D721Med (cell line): ENCODE results near the gene PADI2.

ENCODE experiments used
- DNase-seq: peaks from one replicate; pipeline ENCODE4 v3.0.0; 2011; ENCODE audit warnings: low spot score; ENCODE audit not compliant: insufficient read length
- FAIRE-seq: peaks from 2 replicates; lab custom pipeline; 2011; peaks lifted over from hg19 to GRCh38; lab: Jason Lieb, UNC
- TF ChIP-seq, protein P1 (sequence below): IDR thresholded peaks from 2 replicates; pipeline ENCODE4 v1.5.1; 2012; ENCODE audit warnings: mild to moderate bottlenecking, control low read depth; ENCODE audit not compliant: insufficient read depth; ENCODE audit errors: missing control alignments

The PADI2 gene

GRCh38 chr1:17116643-17117042 lies 2.6 kb downstream of the PADI2 start:
- TF ChIP-seq, protein P1, sequence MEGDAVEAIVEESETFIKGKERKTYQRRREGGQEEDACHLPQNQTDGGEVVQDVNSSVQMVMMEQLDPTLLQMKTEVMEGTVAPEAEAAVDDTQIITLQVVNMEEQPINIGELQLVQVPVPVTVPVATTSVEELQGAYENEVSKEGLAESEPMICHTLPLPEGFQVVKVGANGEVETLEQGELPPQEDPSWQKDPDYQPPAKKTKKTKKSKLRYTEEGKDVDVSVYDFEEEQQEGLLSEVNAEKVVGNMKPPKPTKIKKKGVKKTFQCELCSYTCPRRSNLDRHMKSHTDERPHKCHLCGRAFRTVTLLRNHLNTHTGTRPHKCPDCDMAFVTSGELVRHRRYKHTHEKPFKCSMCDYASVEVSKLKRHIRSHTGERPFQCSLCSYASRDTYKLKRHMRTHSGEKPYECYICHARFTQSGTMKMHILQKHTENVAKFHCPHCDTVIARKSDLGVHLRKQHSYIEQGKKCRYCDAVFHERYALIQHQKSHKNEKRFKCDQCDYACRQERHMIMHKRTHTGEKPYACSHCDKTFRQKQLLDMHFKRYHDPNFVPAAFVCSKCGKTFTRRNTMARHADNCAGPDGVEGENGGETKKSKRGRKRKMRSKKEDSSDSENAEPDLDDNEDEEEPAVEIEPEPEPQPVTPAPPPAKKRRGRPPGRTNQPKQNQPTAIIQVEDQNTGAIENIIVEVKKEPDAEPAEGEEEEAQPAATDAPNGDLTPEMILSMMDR = no peak
- DNase-seq (no peak), FAIRE-seq (no peak)

- FAIRE-seq = no peak
- DNase-seq = no peak
- TF ChIP-seq, protein P1 = no peak
These were observed 5.3 kb downstream of the PADI2 start for GRCh38 chr1:17113963-17114362.

DNA sequence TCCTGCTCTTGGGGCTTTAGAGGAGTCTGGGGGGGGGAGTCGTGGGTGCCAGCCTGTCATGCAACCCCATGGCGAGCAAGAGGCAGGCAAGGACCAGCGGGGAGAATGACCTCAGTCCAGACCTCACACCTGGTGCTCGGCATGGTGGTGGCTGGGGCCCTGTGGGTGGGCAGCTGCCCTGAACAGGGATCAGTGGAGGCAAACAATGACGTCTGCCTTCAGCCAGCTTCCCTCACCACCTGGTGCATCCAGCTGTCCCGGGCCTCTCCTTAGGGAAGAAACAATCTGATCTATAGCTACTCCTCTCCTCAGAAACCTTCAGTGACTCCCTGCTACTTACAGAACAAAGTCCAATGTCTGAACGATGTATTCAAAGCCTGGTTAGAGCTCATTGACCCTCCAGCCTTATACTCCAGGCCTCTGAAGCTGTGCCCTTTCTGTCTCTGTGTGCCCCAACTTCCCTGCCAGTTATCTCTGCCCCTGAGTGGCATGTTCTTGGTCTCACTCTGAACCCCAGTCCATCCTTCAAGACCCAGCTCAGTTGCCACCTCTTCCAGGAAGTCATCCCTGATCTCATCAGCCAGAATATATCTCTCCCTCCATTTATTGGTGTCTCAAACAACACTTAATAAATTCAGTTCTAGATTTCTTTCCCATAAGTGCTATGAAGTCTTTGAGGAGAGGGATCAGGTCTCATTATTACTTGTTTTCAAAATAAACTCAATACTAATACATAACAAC lies 6.6 kb downstream of the PADI2 start:
- FAIRE-seq (no peak), DNase-seq (no peak)
- TF ChIP-seq, protein P1 = no peak

GRCh38 chr1:17112076-17112475 lies 7.2 kb downstream of the PADI2 start:
- no peak for FAIRE-seq
- TF ChIP-seq, protein P1 = no peak
- DNase-seq = no peak

GRCh38 chr1:17110555-17110926 lies 8.7 kb downstream of the PADI2 start:
- TF ChIP-seq, protein P1 = no peak
- FAIRE-seq (no peak), DNase-seq (no peak)

GRCh38 chr1:17109892-17110554 lies 9.2 kb downstream of the PADI2 start:
- no peak for DNase-seq
- TF ChIP-seq, protein P1 = no peak
- no peak for FAIRE-seq

GRCh38 chr1:17108786-17109185 lies 10.5 kb downstream of the PADI2 start:
- no peak for DNase-seq
- TF ChIP-seq, protein P1 = no peak
- no peak for FAIRE-seq
